Astrocyte of the hippocampus (primary cell): Measurements from ENCODE around the gene ECEL1.
A peak's percentile ranks its signal among the peaks of the same experiment; 100 is the strongest.
"Not testable (repeated sequence)": the region's sequence is repeated elsewhere in the genome, so short reads cannot be mapped to it uniquely, and the experiment has no call there.

Experiments
- DNase-seq: peaks from one replicate; pipeline ENCODE4 v3.0.0; 2011; ENCODE audit warnings: low read depth, low spot score

The ECEL1 gene

GRCh38 chr2:232443047-232443446 is 44.6 kb downstream of the ECEL1 start:
- DNase-seq = not testable (repeated sequence)

GRCh38 chr2:232442431-232442830 is 45.2 kb downstream of the ECEL1 start:
- not testable (repeated sequence) for DNase-seq

- DNase-seq = not testable (repeated sequence)
Measured at GRCh38 chr2:232441922-232442321, 45.7 kb downstream of the ECEL1 start.

GRCh38 chr2:232441147-232441651 is 46.4 kb downstream of the ECEL1 start:
- no peak for DNase-seq

- peak; percentile 89 for DNase-seq
Measured at GRCh38 chr2:232440220-232441018, 47.2 kb downstream of the ECEL1 start.

- no peak for DNase-seq
Measured at GRCh38 chr2:232439758-232440135, 47.9 kb downstream of the ECEL1 start.

- peak; percentile 22 for DNase-seq
Measured at GRCh38 chr2:232438951-232439757, 48.5 kb downstream of the ECEL1 start.

GRCh38 chr2:232438091-232438490 is 49.5 kb downstream of the ECEL1 start:
- no peak for DNase-seq

GRCh38 chr2:232437195-232437571 is 50.5 kb downstream of the ECEL1 start:
- no peak for DNase-seq

GRCh38 chr2:232436381-232437194 is 51.0 kb downstream of the ECEL1 start:
- no peak for DNase-seq

GRCh38 chr2:232435805-232436204 is 51.8 kb downstream of the ECEL1 start:
- no peak for DNase-seq

- DNase-seq = no peak
Measured at GRCh38 chr2:232435375-232435648, 52.3 kb downstream of the ECEL1 start.

- DNase-seq = no peak
Measured at GRCh38 chr2:232434563-232435374, 52.9 kb downstream of the ECEL1 start.

GRCh38 chr2:232434091-232434490 is 53.5 kb downstream of the ECEL1 start:
- DNase-seq = no peak

GRCh38 chr2:232433622-232434021 is 54.0 kb downstream of the ECEL1 start:
- DNase-seq = not testable (repeated sequence)

GRCh38 chr2:232432598-232433184 is 54.9 kb downstream of the ECEL1 start:
- no peak for DNase-seq

GRCh38 chr2:232431705-232432590 is 55.7 kb downstream of the ECEL1 start:
- DNase-seq = no peak
